GM18498 (cell line): ENCODE results near the gene COL8A2.

ENCODE experiments used
- ATAC-seq: cut with Tn5 transposase; IDR thresholded peaks from one replicate; pipeline ENCODE4 v1.9.1; 2021; ENCODE audit warnings: mild to moderate bottlenecking, moderate library complexity; ENCODE audit not compliant: unreplicated experiment

Gene COL8A2

GRCh38 chr1:36115931-36116330 is 9.1 kb downstream of the COL8A2 start:
- ATAC-seq, result no peak

DNA sequence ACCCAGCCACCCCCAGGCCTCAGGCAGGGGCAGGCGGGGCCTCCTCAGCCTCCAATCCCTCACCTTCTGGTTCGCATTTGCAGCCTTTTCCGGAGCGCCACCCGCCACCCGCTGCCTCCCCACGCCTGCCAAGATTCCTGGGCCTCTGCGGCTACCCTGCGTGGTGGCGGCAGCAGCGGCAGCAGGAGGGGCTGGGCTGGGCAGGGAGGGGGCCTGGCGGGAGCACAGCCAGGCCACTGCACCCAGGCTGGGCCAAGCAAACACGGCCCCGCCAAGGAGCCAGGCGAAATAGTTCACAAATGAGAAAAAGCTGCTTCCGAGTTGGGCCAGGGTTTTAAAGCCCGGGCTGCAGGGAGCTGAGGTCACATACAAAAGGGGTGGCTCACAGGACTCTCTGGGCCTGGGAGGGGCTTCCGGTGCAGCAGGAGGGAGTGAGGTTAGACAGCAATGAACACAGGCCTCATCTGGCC is 9.8 kb downstream of the COL8A2 start:
- no peak for ATAC-seq

GRCh38 chr1:36114371-36114770 is 10.7 kb downstream of the COL8A2 start:
- no peak for ATAC-seq

GRCh38 chr1:36112823-36113222 is 12.2 kb downstream of the COL8A2 start:
- no peak for ATAC-seq

GRCh38 chr1:36111151-36111550 is 13.9 kb downstream of the COL8A2 start:
- no peak for ATAC-seq

DNA sequence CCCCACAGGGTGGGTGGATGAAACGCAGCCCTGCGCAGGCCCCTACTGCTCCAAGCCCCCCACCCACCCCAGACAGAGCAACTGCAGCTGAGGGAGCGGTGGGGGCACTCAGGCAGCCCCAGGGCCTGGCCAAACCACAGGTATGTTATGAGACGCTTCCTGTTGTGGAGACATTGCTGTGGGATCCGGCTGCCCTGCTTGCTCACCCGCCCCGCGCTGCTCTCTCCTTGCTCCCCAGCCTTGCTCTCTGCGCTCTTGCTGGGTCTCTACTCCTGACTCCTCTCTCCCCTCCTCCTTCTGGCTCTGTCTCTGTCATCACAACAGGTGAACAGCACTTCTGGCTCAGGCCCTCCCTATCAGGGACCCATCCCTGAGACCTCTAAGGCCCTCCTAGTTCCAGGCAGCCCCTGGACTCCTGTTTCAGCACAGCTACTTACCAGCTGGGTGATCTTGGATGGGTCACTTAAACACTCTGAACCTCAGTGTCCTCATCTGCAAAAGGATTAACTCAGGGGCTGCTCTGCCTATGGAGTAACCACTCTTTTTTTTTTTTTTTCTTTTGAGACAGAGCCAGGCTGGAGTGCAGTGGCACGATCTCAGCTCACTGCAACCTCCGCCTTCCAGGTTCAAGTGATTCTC is 15.9 kb downstream of the COL8A2 start:
- no peak for ATAC-seq

- ATAC-seq, result no peak
Observed at GRCh38 chr1:36108314-36108713, 16.7 kb downstream of the COL8A2 start.

DNA sequence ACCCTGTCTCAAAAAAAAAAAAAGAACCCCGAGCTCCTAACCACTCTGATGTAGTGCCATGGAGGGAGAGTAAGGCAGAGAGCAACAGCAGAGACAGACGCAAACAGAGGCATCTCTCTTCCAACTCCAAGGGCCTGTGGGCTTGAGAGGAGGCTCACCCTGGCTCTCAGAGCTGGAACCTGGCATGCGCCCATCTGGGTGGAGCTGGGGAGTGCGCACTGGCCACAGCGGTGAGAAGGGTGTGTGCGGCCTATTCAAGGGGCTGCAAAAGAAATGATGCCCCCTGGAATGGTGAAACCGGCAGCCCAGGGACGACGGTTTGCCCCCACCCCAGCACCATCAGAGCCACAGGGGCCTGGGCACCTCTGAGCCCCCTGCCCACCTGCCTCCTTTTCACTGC is 17.6 kb downstream of the COL8A2 start:
- ATAC-seq, result no peak

DNA sequence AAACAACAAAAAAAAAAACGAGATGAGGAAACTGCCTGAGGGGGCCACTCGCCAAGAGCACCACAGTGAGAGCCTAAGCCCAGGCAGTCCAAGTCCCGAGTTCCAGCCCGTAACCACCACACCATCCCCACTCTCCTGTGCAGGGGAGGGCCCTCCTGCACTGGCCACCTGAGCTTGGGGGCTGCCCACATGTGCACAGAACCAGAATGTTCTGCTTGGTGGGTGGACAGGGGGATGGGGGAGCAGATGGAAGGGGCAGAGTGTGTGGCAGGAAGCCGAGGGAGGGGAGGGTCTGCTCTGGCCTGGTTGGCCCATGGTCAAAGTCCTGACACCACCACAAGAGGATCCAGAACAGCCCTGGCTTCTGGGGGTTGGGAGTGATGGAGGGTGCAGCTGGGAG is 18.8 kb downstream of the COL8A2 start:
- ATAC-seq, result no peak

GRCh38 chr1:36101546-36101945 is 23.5 kb downstream of the COL8A2 start:
- no peak for ATAC-seq

- no peak for ATAC-seq
Observed at GRCh38 chr1:36100376-36100775, 24.6 kb downstream of the COL8A2 start.

DNA sequence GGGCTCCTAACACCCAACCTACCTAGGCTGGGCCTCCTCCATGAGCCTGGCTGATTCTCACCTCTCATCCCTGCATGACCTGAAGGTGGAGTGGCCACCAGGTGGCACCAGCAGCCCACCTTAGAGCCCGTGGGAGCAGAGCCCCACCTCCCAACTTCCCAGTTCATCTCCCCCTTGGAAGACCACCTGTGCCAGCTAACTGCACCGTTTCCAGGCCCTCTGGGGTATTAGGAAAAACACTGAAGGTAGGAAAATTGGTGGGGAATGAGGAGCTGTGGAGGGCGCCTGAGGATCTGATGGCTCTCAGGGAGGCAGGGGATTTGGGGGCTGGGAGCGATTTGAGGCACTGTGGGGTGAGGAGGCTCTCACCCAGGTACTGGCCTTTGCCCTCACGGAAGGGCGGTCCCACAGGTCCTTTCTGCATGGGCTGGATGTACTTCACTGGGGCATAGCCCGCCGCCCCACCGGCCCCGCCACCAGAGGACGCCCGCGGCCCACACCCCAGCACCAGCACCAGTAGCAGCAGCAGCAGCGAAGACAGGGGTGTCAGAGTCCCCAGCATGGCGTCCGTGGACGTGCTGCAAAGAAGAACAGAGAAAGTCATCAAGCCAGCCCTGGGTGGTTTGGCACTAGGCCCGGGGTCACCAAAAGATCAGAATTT is 25.2 kb downstream of the COL8A2 start:
- no peak for ATAC-seq

DNA sequence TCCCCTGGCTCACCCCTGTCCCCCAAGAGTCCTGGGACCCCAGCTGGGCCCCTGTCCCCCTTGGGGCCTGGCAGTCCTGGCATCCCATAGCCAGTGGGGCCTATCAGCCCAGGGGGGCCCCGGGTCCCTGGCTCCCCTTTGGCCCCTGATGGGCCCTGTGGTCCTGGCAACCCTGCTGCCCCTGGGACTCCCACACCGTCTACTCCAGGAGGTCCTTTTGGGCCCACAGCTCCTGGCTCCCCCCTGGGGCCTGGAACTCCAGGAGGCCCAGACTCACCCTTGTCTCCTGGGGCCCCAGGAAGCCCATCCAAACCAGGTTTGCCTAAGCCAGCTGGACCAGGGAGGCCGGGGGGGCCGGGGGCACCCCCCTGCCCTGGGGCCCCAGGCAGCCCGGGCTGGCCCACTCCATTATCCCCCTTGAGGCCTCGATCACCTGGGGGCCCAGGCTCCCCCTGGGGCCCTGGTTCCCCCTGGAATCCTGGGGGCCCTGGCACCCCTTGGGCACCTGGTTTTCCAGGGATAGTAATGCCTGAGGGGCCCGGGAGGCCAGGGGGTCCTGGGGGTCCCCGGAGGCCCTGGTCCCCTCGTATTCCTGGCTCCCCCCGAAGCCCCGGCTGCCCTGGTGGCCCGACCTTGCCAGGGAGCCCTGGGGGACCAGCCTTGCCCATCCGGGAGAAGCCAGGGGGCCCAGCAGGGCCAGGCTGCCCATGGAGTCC is 26.2 kb downstream of the COL8A2 start:
- ATAC-seq, result no peak

GRCh38 chr1:36097693-36098585 is 27.1 kb downstream of the COL8A2 start:
- ATAC-seq, result no peak

DNA sequence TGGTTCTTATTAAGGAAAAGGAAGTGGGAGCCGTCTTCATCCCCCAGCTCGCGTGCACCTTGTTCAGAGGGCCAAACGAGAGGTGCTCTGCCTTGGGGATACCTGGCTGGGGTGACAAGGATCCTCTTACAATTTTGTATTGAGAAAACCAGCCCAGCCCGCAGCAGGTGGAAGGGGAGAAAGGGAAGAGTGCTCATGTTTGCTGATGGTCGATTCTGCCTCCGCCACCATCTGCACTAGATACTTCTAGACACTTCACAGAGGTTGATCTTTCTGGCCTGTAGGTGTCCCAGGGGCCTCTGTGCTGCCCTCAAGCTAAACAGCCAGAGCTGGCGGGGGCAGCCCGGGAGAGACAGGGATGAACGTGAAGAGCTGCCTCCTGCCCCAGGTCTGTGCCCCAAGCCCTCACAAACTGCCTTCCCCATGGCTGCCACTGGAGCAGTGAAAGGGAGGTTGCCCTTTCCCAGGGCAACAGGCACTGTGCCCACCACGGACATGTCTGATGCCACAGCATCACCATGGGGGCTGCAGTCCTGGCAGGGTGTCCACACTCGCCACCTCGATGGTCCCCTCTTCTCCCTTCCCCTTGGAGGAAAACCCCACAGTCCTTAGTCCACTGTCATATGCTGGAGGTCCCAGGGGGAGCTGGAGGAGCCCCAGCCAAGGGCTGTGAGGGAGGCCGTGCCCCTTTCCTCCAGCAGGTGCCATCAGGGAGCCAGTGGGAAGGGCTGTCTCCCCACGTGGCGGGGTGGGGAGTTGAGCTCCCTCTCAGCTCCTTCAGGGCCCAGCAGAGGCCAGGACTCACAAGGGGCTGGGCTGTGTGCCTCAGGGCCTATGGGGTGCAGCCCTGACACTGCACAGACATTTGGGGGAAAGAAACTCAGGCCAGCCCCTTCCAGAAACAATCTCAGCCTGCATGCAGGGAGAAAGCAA is 28.3 kb downstream of the COL8A2 start:
- no peak for ATAC-seq

- ATAC-seq, result no peak
Observed at GRCh38 chr1:36095760-36096405, 29.1 kb downstream of the COL8A2 start.

GRCh38 chr1:36094621-36095061 is 30.4 kb downstream of the COL8A2 start:
- no peak for ATAC-seq

DNA sequence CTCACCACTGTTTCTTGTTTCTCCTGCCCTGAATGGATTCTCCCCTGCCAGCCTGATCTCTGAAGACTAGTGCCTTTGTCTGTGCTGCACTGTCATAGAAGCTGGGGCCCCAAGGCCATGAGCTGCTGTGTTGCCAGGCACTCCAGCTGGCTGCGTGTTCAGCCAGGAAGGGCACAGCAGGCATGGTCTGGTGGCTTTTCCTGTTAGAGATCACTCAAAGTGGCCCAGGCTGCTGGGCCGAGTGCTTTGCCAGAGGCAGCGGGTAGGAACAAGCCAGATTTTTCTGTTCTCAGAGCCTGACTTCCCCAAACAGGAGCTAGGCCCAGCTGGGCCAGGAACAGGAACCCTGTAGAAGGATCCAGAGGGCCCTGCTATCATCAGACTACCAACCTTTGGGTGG is 31.1 kb downstream of the COL8A2 start:
- no peak for ATAC-seq

DNA sequence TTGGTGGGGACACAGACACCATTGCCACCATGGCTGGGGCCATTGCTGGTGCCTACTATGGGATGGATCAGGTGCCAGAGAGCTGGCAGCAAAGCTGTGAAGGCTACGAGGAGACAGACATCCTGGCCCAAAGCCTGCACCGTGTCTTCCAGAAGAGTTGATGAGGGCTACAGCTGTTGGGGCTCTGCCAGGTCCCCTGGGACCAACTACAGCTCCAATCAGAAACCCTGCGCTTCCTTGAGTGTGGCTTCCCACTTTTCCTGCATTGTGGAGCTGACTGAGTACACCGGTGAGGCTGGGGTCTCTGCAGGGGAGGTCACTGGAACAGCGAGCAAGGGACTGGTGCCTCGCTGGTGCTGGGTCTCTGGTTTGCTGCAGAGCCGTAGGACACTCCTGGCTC is 31.8 kb downstream of the COL8A2 start:
- ATAC-seq, result no peak
